NCI-H1417 (cell line): ENCODE data around the gene FOXF1.
A peak's percentile ranks its signal among the peaks of the same experiment; 100 is the strongest.

Experiments used
- DNase-seq, 3 experiments: peaks; one replicate each; lab custom pipeline; 2025; lab: John Stamatoyannopoulos, UW

The FOXF1 gene

DNA sequence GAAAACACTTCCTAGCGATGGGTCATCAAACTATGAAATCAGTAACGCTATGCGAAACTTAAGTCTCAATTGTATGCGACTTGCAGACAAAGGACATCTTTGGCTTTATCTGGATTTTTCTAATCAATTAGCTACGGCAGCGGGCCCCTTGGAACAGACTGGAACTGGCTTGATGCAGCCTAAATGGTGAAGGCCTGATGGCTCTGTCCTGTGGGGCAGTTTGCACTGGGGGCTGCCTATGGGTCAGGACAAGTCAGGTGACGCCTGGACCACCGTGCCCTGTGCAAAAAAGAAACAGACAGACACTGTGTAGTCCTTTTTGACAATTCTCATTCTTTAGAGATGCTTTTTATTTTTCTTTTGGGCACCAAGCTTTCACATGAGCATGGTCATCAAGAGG lies 22.7 kb downstream of the FOXF1 start:
- DNase-seq = no peak

DNA sequence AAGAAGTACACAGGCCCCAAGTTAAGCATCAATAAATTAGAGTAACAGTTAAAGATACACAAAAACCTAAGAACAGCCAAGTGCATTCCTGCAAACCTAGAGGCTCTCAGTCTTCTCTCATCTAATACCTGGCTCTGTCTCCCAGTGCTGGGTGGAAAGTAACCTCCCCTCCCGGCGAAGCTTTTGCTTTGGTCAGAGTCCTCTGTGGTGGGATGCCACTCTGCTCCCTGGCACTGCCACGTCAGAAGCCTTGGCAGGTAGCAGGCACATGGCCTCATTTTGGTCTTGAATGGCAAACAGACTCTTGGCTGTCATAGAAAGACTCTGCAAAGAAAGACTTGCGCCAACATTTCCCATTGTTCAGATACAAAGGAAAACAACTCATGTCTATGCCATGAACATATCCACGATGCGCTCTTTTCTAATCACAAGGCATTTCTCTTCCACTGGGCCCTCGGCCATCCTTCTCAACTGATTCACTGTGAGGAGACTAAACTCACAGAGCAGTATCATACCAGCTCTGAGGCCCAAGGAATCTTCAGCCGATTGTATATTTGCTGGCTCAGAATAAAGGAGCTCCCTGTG lies 23.5 kb downstream of the FOXF1 start:
- DNase-seq = no peak

DNA sequence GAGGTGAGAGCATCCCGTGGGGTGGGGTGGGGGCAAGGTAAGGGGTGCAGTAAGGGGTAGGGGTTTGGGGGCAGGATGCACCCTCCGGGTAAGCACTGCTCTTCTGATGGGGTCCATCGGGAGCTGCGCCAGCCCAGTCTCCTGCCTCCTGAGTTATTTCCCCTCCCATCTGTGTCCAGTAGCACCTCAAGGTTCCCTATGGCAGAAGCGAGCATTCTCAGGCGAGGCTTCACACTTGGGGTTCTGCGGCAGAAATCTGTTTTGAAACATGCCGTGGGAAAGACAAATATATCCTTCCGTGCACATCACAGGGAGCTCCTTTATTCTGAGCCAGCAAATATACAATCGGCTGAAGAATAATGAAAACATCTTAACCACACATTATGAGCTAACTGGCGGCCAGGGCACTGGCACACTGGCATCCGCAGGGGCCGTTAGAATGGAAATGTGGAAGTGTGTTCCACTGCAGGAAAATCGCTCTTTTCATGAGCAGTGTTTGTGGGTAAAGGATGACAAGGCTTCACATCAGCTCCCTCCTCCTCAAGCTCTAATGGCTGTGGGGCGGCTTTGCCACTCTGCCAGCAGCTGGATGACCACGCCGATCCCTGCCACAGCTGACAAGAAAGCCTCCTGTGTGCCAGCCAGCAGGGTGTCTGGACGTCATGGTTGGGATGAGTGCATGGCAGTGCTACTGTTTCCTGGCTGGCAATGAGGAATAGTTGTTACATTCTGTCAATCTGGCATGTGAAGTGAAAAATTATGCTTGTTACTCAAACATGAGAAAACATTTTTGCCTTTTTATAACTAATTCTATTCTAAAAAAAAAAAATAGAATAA lies 24.7 kb downstream of the FOXF1 start:
- no peak for DNase-seq

- DNase-seq = no peak
Measured at GRCh38 chr16:86536621-86537020, 26.3 kb downstream of the FOXF1 start.

- no peak for DNase-seq
Measured at GRCh38 chr16:86537486-86537885, 27.2 kb downstream of the FOXF1 start.

GRCh38 chr16:86538196-86538780 lies 28.0 kb downstream of the FOXF1 start:
- no peak for DNase-seq

DNA sequence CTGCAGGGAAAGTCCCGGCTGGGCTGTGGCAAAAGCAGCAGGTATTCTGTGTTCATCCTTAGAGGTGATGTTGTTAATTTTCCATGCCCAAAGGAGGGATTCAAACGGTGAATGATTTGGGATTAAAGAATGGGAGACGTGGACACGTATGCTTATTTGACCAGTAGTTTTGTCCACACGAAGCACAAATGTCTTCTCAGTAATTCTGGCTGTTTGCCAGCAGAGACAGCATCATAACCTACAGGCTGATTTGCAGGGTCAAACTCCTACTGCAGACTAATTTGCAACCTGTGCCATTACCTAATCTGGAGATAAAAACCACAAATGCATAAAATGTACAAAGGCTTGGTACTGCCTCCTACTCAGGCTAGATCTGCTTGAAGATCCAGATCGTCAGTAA lies 30.6 kb downstream of the FOXF1 start:
- DNase-seq = no peak

DNA sequence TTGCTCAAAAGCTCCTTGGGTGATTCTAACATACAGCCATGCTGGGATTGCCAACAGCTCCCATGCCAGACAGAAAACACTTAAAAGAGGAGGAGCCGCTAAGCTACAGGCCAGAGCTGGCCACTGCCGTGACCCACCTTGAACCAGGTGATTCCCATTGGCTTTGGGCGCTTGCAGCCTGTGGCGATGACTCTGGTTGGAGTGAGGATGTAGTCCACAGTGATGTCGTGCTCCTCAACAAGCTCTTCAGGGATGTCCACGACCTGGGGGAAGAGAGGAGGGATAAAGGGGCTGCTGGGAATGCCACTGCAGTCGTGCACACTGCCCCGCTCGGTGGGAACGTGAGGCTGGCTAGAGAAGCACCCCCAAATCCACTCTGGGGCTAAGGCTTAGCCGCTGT lies 31.2 kb downstream of the FOXF1 start:
- DNase-seq = no peak

GRCh38 chr16:86542756-86543750 lies 32.7 kb downstream of the FOXF1 start:
- no peak for DNase-seq

DNA sequence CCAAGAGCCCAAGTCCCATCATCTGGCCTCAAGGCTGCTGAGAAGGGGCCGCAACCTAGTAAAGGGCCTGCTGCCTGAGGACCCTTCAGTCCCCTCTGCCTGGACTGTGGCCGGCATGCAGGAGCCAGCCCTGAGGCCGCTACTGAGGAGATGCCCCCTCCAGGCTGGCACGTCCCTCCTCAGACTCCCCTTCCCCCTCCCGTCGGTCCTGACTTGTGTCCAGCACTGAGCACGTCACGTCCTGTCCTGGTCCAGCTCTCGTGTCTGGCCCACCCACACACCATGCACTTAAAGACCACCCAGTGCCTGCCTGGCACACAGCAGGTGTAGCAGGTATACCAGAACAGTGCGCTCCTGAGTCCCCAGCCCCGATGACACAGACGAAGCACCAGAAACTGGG lies 35.2 kb downstream of the FOXF1 start:
- no peak for DNase-seq

- DNase-seq = no peak
Measured at GRCh38 chr16:86545954-86546637, 35.8 kb downstream of the FOXF1 start.

- DNase-seq = no peak
Measured at GRCh38 chr16:86546638-86547013, 36.3 kb downstream of the FOXF1 start.

DNA sequence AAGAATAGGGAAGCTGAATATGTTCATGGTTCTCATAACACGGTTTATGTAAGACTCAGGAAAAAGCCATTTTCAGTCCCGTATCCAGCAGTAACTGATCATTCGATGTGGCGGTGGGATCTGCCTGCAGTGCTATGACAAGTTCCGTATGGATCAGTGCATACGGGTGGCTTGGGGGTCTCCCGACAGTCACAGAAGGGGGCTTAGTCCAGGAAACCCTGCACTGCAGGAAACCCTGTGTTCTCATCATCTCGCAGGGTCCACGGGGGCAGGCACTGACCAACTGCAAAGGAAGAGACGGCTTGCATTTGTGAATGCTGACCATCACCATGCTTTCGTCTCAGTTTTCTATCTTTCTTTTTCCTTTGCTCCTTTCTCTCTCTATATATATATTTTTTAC lies 37.0 kb downstream of the FOXF1 start:
- DNase-seq = no peak

DNA sequence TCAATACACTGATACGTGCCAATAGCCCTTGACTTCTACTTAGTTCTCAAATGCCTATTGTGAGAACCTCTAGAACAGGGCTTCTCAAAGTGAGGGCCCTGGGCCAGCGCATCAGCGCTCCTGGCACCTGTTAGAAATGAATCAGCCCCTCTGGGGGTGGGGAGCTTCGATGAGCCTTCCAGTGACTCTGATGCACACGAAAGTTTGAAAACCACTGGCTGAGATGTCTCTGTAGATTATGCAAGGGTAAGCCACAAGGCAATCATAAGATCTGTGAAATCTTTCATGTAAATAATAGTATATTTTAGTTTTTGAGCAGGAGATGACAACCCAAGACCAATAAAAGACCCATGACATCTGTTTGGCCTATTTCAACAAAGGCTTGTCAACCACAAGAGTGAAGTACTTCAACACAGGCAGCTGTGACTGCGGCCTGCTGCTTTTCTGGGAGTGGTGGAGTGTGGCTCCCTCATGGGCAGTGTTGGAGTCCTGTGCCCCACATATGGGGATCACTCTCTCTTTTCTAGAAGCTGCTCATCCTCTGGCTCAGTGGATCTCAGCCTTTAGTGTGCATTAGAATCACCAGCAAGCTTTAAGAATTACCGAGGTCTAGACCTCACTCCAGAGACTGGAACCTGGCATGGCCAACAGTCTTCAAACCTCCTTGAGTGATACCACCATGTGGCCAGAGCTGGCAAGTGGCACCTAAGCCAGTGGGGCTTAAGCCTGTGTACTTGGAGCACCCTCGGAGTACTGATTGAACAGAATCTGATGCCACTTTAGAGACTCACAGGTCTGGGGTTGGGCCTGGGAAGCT lies 39.0 kb downstream of the FOXF1 start:
- no peak for DNase-seq

GRCh38 chr16:86549893-86550190 lies 39.5 kb downstream of the FOXF1 start:
- no peak for DNase-seq

DNA sequence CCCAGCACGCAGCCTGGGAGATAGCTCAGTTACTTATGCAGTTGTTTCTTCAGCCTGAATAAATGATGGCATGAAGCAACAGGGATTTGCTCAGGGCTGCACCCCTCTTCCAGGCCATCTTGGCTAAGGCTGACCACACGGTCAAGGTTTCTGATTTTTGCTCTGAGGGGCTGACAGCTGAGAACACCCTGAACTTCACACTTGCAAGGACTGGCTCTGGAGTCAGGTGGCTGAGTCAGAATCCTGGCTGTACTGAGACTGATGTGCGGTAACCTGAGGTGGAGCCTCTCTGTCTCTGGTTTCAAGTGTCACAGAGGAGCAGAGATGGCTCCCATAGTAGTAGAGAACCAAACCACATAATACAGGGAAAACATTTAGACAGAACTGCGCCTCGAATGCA lies 40.0 kb downstream of the FOXF1 start:
- no peak for DNase-seq

DNA sequence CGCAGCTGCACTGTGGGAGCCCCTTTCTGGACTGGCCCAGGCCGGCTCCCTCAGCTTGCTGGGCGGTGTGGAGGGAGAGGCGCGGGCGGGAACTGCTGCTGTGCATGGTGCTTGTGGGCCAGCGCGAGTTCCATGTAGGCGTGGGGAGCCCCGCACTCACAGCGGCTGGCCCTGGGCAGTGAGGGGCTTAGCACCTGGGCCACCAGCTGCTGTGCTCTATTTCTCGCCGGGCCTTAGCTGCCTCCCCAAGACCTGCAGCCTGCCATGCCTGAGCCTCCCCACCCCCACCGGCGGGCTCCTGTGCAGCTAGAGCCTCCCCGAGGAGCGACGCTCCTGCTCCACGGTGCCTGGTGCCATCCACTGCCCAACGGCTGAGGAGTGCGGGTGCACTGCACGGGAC lies 43.0 kb downstream of the FOXF1 start:
- no peak for DNase-seq

DNA sequence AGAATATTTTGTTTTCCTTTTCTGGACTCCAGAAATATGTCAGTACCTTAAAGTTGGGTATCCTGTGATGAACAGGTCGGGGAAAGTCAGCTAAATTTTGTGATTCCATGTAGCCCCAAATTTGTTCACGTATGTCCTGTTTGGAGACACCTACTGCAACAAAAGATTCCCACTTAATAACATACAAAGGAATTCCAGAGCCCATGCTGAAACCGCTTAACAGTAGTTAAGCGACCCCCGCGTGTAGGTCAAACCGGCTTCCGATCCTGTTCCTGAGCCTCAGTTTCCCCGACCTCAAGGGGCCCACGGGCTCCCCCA lies 44.2 kb downstream of the FOXF1 start:
- DNase-seq = no peak

GRCh38 chr16:86554917-86555703 lies 44.8 kb downstream of the FOXF1 start, which contains the start of gene MTHFSD:
Gene MTHFSD (minus strand): TSS chr16:86555235. CDS start chr16:86555184, 51 bp downstream.
- DNase-seq = peak; percentile 78 to 92 (median 86)

DNA sequence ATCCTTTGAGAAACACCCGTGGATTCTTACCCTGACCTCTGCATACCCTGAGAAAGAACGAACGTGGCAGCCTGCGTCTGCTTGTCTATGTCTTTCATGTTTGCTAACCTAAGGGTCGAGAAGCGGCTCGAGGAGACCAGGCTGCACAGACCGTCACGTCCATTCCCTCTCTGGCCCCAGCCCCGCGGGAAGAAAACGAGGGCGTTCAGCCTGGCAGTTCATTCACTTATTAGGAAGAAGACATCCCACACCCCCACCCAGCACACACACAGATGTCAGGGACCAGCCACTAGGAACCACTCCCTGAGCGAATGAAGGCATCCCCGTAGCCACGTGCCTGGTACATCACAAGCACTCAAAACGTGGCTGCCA lies 45.4 kb downstream of the FOXF1 start:
- peak in 1 of 3 experiments; percentile 43 for DNase-seq
